MM.1S (cell line): ENCODE measurements around the gene SDK1.

Experiments
- EZH2 ChIP-seq: fragments of 300-600 bp; sonication (generic); optimal IDR thresholded peaks from 2 replicates; pipeline ENCODE3; 2017; ENCODE audit warnings: low read depth, mild to moderate bottlenecking, antibody characterized with exemption, low read length, mixed read lengths
- EZH2phosphoT487 ChIP-seq: fragments of 300-600 bp; sonication (generic); IDR thresholded peaks from 2 replicates; pipeline ENCODE4 v1.6.1; 2018; ENCODE audit warnings: antibody characterized with exemption, low read length
- TF ChIP-seq, protein P1 (sequence below): fragments of 300-600 bp; sonication (generic); IDR thresholded peaks from 2 replicates; pipeline ENCODE4 v1.5.1; 2016; ENCODE audit warnings: antibody characterized with exemption, low read length, mixed read lengths

DNA sequence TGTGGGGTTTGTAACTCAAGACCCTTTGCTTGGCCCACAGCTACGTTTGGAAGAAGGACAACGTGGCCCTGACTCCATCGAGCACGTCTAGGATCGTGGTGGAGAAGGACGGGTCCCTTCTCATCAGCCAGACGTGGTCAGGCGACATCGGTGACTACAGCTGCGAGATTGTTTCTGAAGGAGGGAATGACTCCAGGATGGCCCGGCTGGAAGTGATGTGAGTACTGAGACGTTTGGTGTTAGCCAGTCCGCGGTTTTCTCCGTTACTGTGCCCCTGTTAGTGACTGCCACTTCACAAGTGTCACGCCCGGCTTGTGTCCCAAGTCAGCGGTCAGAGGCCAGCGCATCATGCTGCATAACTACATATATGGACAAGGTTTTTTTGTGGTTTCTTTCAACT, 673.3 kb downstream of the SDK1 start:
- TF ChIP-seq, protein P1, sequence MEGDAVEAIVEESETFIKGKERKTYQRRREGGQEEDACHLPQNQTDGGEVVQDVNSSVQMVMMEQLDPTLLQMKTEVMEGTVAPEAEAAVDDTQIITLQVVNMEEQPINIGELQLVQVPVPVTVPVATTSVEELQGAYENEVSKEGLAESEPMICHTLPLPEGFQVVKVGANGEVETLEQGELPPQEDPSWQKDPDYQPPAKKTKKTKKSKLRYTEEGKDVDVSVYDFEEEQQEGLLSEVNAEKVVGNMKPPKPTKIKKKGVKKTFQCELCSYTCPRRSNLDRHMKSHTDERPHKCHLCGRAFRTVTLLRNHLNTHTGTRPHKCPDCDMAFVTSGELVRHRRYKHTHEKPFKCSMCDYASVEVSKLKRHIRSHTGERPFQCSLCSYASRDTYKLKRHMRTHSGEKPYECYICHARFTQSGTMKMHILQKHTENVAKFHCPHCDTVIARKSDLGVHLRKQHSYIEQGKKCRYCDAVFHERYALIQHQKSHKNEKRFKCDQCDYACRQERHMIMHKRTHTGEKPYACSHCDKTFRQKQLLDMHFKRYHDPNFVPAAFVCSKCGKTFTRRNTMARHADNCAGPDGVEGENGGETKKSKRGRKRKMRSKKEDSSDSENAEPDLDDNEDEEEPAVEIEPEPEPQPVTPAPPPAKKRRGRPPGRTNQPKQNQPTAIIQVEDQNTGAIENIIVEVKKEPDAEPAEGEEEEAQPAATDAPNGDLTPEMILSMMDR: no peak
- no peak for TF ChIP-seq EZH2
- no peak for TF ChIP-seq EZH2phosphoT487
